ENCODE data around the gene UNC93A. TPM values are rescaled to one million over a fixed set of nuclear protein-coding genes. Genes with fewer than 3 reads are reported as not detected.

Gene UNC93A
- total and polyA plus RNA-seq, 9 of the 15 experiments (the other 6 are each of a cell fraction or from before 2014, with no cell fraction given) = not detected

- ChIA-PET CTCF (ENCODE audit: low intra/inter-chr PET ratio) (no interaction called here), POLR2A (no interaction called here)
- Histone ChIP-seq H3K27ac (ENCODE audit: extremely low read depth, low read depth, low read length) (no peak overlapping the region), H3K79me2 (ENCODE audit: control insufficient read depth, insufficient read depth, low read length) (no peaks in the 10 kb centered on the region), H3K9me1 (ENCODE audit: control insufficient read depth, insufficient read depth, low read length) (peaks cover 2% of the 10 kb centered on the region), H2AFZ (ENCODE audit: low read depth, low read length) (no peak overlapping the region), H3K4me2 (ENCODE audit: insufficient read depth, low read length) (no peak overlapping the region), H3K4me3 (no peak overlapping the region), H3K9me3 (replicated peaks; ENCODE audit: control insufficient read depth, insufficient read depth, low read depth, low read length) (no peaks in the 10 kb centered on the region), H3K4me1 (replicated peaks in 1 of 2; ENCODE audit: control insufficient read depth in 2 of 2, insufficient read depth in 2 of 2, low read length in 2 of 2) (no peaks in the 10 kb centered on the region), H3K36me3 (ENCODE audit: control insufficient read depth, insufficient read depth, low read length) (no peaks in the 10 kb centered on the region), H3K27me3 (ENCODE audit: control insufficient read depth in 2 of 2, insufficient read depth in 2 of 2, low read length in 2 of 2) (peaks cover 31 to 68% of the 10 kb centered on the region in 2 experiments; a peak in 4 of 5 replicates), H3K9ac (ENCODE audit: insufficient read depth in 1 of 2, low read depth in 2 of 2, low read length in 2 of 2) (no peak overlapping the region), H4K20me1 (replicated peaks; ENCODE audit: control insufficient read depth, insufficient read depth, low read length) (peaks cover 10% of the 10 kb centered on the region)
- TF ChIP-seq PCBP2 (IDR thresholded peaks at IDR 0.05; ENCODE audit: low read depth, low read length, poor library complexity, severe bottlenecking) (no peak), MYNN (IDR thresholded peaks at IDR 0.05) (no peak), MYNN (CRISPR knock-in tag; IDR thresholded peaks at IDR 0.05) (no peak), SP2 (IDR thresholded peaks at IDR 0.05; ENCODE audit: extremely low read depth, low read depth, low read length, poor library complexity, severe bottlenecking) (no peak), ZNF124 (CRISPR knock-in tag; IDR thresholded peaks at IDR 0.05) (no peak), NR4A1 (CRISPR knock-in tag; IDR thresholded peaks at IDR 0.05) (no peak), NR4A1 (tag; IDR thresholded peaks at IDR 0.05) (no peak), ZNF146 (CRISPR knock-in tag; IDR thresholded peaks at IDR 0.05; ENCODE audit: unreplicated experiment) (no peak), BRD9 (IDR thresholded peaks at IDR 0.05; ENCODE audit: low read depth, partially characterized antibody) (no peak), RUNX1 (IDR thresholded peaks at IDR 0.05; ENCODE audit: low read depth) (no peak), ZNF316 (IDR thresholded peaks at IDR 0.05) (no peak), MEF2A (IDR thresholded peaks at IDR 0.05; ENCODE audit: control insufficient read depth, low read depth, low read length) (no peak), RBM39 (optimal IDR thresholded peaks at IDR 0.05; ENCODE audit: low read depth, low read length) (no peak), NR2C2 (CRISPR knock-in tag; IDR thresholded peaks at IDR 0.05) (no peak), NR2C2 (tag; IDR thresholded peaks at IDR 0.05) (no peak), CREBBP (IDR thresholded peaks at IDR 0.05; ENCODE audit: low read depth, low read length) (no peak)
- no peak for DNase-seq (ENCODE audit: extremely low read depth in 1 of 4, low spot score in 3 of 4)
- WGBS (ENCODE audit: insufficient coverage, low coverage, missing lambda C conversion rate) = 2% methylated on average over 7 of the region's 7 CpGs
- FAIRE-seq = no peak
- ATAC-seq = no peak
- intact Hi-C loops (cut with micrococcal nuclease) = no loop called here
- BruUV-seq (replicated peaks) = no TSS peak
- in situ Hi-C loops (cut with MboI) = loop anchor here (25.0 kb wide), 1 partner anchor 535 kb away; no protein-coding TSS in a partner anchor
These were observed 5.8 kb downstream of the UNC93A start for GRCh38 chr6:167296902-167297301.
